GM18511 (cell line): ENCODE results near the gene FABP1.

Experiments used
- ATAC-seq: cut with Tn5 transposase; IDR thresholded peaks from one replicate; pipeline ENCODE4 v1.9.1; 2021; ENCODE audit warnings: mild to moderate bottlenecking, moderate library complexity; ENCODE audit not compliant: unreplicated experiment

FABP1 gene

DNA sequence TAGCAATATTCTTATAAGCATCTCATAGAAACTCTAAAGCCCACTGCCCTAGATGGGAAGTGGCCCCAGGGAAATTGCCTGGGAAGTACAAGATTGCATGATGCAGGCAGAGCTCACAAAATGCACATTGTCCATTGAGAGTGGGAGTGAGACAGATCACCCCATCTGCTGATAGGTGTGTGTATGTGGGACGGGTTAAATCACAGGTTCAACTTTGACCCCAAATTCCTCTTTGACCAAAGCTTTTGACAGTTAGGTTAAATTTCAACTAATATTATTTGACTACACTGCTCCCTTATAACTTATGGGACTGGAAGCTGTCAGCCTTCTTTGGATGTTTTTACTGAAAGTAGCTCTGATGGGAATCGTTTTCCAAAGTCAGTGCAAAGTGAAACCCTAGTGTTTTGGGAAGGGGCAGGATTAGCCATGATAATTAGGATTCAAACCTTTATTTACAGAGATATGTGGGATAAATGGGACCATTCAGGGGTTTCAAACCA is 11.4 kb upstream of the FABP1 start:
- ATAC-seq = no peak

DNA sequence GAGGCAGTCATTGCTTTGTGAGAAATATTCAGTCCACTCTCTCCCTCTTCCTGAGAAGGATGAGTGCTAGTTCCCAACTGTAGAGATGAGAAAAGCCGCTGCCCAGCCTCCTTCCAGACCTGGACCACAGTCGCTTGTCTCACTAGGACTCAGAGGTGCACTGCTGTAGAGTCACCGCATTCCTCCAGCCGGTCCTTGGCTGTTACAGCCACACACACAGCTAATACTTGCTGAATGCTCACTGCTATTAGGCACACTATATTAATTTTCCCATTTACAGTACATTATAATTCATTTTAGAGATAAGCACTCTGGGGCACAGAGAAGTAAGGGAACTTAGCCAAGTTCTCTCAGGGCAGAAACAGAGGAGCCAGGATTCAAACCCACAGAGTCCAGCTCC is 10.0 kb upstream of the FABP1 start:
- ATAC-seq = no peak

DNA sequence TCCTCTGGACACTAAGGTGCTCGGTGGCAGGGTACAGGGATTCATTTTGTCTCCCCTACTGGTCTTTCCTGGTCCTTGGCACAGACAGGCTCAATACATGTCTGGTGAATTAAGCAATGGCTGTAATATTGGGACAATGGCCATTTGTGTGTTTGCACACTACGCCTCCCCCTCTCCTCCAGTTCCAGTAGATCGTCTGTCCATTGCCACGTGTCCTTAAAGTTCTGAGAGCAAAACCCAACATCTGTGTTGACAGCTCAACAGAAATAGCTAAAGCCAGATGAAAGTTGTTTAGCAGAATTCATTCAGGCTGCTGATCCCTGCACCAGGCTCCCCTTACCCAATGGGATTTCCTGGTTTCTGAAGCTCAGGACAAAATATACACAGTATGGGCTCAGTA is 9.0 kb upstream of the FABP1 start:
- no peak for ATAC-seq

DNA sequence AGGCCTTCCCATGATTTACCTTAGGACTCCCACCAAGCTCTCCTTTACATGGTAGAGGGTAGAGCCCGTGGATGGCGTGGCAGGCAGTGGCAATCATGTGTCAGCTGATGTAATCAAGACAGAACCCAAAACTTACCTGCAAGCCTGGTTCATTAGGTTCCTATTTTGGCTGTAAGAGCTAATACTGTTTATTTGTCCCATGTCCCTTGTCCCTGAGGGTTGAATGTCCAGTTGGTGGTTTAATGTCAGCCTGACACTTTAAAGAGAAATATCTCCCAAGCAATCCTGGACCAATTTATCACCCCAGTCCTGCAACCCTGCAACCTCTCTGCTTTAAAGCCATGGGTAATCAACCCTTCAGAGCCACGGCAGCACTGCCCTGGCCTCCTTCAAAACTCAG is 6.0 kb upstream of the FABP1 start:
- no peak for ATAC-seq

DNA sequence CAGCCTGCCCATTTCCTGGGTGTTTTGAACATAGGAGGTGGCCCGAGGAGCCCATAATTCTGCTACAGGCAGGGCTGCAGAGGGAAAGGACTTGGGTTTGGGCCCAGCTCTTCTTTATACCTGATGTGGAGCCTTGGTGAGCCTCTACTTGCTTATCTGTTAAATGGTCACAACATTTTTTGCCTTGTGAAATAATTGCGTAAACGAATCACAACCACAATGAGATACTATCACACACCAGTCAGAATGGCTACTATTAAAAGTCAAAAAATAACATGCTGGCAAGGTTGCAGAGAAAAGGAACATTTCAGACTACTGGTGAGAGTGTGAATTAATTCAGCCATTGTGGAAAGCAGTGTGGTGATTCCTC is 4.1 kb upstream of the FABP1 start:
- ATAC-seq = no peak

DNA sequence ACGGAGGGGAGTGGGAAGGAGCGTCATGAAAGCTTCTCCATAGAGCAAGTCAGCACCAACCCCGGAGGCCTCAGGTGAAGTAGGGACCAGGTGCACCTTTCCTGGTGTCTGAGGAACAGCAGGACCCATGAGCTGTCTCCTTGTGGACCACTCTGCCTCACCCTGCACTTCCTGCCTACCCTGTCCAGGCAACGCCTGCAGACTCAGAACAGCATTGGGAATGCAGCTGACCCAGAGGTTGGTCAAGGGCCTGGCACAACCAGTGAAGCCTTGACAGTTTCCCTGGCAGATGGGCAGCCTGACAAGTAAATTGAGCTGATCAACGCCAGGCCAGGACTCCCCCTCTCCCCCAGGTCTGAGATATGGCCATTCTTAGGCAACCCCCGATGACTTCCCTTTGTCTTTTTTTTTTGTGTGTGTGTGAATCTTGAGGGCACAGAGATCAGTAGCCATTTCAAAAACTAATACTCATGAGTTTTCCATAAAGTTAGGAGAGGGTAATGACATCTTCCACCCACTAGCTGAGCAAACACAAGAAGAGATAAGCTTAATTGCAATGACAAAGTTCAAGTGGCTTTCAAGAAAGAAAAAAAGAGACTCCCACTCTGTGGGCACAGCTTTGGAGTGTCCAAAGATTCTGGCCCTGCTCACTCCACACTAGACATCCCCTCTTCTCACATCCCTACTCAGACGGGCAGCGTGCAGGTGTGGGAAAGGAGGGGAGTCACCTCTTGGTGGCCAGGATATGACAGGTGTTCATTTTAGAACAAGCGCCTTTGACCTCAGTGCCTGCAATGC is 3.5 kb upstream of the FABP1 start:
- no peak for ATAC-seq

DNA sequence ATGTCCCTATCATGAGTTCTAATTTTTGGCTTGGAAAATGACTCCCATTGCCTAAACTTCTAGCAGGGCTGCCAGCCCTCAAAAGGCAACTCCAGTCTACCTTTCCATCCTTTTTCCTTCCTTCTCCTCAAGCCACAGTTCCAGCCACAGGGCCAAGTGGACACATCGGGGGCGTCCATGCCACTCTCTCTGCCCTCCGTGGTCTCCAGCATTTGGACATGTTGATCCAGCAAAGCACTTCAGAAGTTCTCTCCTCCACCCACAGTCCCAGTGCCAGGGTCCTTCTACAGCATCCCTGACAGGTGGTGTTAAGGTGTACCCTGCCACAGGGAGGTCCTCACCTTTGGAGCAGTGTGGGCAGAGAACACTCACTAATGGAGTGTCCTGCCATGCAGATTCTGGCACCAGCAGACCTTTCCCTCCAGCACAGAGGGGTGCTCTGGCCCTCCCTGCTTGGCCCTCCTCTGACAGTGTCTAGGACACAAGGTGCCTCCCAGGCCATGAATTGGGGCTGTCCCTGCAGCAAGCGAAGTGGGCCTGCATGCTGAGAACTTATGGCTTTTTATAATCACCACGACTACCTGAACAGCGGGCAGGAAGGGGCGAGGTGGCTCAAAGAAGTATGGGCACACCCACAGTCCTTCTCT is 1.6 kb upstream of the FABP1 start:
- ATAC-seq = no peak

DNA sequence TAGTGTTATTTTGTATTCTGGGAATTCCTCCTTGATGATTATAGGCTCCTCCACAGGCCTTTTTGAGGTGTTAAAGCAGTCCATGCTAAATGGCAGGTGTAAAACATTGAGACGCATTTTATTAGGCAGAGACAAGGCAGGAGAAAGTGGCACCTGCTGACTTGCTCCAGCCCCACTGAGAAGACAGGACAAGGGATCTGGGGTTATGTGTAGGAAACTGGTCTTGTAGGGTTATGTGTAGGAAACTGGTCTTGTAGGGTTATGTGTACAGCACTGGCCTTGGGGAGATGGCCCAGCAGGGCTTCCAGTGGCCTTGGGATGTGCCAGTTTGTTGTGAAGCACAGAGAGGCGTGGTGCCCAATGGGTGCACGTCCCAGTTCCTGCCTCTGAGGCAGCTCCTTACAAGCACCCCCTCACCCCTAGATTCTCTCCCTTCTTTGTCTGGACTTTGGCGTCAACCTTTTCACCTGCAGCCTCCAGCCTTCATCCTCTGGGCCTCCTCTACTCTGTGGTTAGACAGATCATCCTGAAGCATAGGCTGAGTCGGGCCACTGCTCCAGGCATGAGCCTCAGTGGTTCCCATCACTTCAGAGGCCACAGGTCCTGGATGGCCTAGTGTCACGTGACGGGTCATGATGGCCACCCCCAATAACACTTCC is 921 bp upstream of the FABP1 start:
- ATAC-seq = no peak

DNA sequence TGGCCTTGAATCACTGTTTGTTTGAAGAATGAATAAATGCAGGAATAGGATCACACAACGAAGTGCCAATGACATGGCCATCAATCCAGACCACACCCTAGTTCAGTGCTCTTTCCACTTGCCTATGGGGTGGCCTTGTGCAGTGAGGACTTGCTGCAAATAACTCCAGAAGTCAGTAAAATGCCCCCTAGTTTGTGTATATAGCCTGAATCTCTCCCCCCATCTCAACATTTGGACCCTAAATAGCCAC is 299 bp downstream of the FABP1 start:
- ATAC-seq = no peak

DNA sequence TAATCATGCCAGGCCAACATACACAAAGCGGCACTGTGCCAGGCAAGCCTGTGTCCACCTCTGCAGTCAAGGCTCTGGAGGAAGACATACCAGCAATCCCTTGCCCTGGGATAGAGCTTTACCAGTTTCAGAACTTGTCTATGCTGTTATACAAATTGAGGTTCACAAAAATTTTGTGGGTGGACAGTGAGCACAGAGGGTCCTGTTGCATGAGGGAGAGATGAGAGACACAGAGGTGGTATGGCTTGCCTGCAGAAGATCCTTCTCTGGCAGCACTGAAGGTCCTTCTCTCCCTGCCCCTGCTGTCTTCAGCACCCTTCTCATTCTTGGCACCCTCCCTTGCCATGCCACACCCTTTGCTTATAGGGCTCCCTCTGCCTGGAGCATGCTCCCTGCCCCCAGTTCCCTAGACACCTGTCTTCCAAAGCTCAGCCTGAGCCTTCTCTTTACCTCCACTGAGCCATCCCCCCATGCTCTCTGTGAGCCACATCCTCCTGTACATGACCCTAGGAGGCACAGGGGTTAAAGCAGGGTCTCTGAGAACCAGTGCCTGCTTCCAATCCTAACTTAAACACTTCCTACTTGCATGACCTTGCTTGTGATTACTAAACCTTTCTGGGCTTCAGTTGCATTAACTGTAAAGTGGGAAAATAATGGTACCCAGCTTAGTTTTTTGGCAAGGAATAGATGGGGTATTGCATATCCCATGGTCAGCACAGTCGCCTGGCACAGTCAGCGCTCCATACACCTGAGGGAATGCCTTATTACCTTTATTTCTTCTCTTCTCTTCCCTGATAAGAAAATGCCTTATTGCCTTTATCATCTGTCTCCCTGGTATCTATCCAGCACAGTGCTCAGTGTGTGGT is 857 bp downstream of the FABP1 start:
- no peak for ATAC-seq

DNA sequence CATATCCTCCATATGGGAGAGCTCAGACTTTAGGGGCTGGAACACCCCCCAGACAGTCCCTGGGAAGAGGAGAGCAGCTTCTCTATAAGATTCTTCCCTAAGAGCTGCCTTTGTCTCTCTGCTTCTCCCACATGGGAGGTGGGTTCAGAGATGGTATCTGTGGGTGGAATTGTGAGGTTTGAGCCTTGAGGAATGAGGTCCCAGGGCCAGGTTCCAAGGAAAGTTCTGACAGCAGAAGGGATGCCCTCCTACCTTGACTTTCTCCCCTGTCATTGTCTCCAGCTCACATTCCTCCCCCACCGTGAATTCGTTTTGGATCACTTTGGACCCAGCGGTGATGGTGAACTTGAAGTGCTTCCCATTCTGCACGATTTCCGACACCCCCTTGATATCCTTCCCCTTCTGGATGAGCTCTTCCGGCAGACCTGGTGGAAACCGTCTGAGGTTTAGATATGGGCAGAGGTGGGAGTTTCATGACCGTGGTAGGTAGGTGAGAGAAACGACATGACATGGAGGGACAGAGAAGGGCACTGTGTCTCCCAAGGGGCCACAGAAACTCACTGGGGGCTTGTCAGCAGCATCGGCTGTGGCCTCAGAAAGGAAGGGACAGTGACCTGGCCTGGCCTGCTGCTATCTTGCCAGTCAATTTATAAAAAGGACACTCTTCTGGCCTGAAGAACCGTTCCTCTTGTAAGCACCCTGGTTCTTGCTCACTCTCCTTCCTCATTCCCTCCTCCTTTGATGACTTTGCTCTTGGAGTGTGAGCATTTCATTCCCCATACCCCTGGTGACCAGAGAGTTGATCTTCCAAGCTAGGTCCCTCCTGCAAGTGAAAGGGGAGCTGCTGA is 1.7 kb downstream of the FABP1 start:
- no peak for ATAC-seq

DNA sequence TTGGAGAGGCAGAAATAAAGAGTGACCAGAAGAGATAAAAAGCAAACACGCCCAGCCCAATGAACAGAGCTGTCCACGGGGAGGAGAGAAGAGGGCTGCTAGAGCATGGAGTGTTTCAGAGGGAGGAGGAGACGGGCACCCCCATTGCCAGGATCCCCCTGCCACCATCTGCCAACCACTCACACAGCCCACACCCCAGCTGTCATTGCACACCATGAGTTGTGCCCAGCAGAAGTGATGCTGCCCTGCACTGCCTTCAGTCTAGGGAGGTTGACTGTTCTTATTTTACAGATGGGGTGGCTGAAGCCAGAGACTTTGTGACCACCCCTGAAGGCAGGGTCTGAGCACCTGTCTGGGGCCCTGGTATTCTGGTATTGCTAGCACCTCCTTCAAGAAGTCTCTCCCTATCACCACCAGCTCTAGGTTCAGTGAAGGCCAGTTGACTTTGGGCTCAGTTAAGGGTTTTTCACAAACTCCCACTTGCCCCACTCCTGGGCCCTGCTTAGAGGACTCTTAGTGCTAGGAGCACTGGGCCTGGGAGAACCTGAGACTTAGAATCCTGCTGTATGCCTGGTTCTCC is 2.4 kb downstream of the FABP1 start:
- ATAC-seq = no peak

DNA sequence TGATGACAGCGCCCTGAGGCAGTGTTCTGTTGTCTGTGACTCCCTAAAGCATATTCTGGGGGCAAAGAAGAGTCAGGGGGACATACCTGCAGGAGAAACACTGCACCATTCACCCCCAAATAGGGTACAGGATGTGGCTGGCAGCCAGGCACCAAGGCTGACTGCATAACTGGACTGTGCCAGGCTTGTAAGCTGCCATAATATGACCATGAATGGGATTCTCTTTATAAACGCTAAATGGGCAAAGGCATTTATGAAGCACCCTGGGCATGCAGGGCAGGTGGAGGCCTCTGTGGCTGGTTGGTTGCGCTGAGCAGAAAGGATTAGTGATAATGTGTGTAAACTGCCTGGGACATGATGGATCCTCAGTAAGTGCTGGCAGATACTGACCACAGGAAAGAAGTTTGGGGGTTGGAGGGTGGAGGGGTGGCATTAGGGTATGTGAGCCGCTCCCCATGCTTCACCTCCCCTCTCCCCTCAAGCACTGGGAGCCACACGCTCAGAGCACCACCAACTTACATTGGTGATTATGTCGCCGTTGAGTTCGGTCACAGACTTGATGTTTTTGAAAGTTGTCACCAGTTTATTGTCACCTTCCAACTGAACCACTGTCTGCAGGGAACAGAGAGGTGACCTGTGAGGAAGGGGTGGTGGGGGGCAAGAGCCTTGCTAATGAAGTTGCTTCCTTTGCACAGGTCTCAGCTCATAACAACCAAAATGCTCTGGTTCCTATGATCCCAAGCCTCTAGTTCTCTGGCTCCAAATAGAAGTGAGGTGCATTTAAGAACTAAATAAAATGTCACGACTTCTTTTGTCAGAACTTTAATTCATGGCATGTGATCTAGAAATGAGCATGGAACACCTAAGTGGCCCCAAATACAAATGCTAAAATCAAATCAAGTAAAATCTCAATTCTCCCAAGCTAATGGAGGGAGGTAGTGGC is 3.6 kb downstream of the FABP1 start:
- ATAC-seq = no peak

DNA sequence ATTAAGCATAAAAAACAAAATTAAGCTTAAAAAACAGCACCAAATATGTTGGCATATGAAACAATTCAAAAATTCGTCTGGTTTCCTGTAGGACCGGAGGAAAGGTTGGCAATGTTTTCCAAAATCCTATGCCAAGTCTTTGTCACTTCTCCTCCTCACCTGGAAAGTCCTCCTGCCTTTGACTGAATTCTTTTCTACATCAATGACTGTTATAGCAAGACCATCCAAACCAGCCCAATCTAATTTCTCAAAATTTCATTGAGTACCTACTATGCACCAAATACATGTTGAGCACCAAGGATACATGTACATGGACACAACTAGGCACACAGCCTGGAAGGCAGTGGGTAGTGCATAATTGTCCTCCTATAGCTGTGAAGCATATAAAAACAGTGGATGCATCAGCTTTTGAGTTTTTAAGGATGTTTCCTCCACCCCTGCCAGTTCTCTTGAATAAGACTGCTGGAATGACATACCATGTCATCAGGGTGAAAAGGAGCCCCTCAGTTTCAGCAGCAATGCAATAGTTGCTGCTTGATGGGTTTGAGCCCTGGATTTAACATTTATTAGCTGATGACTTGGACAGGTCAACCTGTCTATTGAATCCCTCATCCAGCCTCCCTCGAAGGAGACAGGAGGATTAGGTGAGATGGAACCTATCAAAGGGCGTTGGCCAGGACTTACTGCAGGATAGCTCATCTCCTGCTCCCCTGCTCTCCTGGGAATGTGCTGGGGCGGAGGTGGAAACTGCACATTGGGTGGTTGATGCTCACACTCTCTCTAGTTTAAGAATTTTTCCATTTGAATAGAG is 4.5 kb downstream of the FABP1 start:
- no peak for ATAC-seq

DNA sequence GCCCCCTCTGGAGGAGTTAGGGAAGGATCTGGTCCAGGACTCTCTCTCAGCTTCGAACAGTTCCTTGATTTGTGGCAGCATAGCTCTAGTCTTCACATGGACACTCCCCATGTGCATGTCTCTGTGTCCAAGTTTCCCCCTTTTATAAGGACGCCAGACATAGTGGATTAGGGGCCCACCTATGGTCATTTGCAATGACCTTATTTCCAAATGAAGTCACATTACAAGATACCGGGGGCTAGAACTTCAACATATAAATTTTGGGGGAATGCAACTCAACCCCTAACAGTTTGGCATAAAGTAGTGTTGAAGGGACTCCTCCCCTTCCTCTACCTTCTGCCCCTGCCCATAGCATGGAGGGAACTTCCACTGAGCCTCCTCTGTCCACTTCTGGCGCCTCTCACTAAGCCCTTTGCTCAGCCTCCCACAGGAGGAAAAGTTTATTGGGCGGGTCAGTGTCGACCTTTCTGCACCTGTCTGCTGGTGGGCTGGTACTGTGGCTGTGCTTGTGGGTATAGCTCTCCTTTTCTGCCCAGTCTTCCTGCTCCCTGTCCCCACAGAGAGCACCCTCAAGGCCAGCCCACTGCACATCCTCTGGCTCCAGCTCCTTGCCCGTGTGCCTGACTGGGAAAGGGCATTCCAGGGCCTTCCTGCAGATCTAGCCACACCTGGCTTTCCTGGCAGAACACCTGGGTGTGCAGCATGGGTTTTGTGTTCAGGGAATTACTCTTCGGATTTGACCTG is 5.5 kb downstream of the FABP1 start:
- no peak for ATAC-seq

DNA sequence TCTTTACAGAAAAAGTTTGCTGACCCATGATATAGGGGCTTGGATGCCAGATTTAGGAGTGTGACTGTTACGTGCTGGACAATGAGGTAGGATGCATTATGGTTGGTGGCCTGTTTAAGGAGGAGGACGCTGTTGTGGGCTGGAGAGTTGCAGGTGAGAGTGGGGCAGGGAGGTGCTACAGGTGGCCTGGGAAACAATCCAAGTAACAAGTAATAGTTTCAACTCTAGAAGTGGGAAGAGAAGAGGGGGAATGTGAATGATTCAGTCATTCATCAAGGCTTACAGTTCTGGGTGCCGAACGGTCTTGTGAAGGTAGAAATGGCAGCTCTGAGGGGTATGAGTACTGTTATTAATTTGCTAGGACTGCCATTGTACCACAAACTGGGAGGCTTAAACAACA is 6.2 kb downstream of the FABP1 start:
- ATAC-seq = no peak

DNA sequence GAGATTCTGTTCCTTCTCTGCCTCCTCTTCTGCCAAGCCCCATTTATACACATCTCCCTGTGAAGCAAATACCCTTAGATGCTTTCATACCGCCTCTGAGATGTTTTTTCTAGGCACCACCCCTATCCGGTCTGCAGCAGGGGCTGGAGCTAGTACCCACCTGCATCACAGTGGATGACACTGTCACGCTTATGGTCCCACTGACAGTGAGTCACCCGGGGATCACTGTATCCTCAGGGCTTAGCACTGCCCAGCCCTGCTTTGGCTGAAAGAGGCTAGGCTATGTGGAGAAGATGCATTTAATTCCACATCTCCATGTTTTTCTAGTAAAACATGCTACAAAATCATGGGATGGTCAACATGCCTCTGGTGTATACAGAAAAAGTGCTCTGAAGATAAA is 9.9 kb downstream of the FABP1 start:
- no peak for ATAC-seq
